Measurements from ENCODE around the gene ZNF799. TPM values are rescaled to one million over a fixed set of nuclear protein-coding genes. Genes with fewer than 3 reads are reported as not detected.

ZNF799 gene
- total and polyA plus RNA-seq, 2 of the 13 experiments (the other 11 are each of a cell fraction or from before 2014, with no cell fraction given): 7.7 to 17.9 TPM

- TF ChIP-seq UBTF (CRISPR knock-in tag; IDR thresholded peaks at IDR 0.05) (peak; percentile 77; the same call in 1 of the 2 replicates), AFF4 (CRISPR knock-in tag; IDR thresholded peaks at IDR 0.05) (no peak), RFX5 (IDR thresholded peaks at IDR 0.05; ENCODE audit: low read depth, low read length) (no peak), DNMT3B (CRISPR knock-in tag; conservative IDR thresholded peaks at IDR 0.05) (no peak), KLF15 (CRISPR knock-in tag; IDR thresholded peaks at IDR 0.05; ENCODE audit: borderline replicate concordance) (no peak), RAD21 (CRISPR knock-in tag; IDR thresholded peaks at IDR 0.05) (peak; percentile 27; the same call in 1 of the 2 replicates), ZNF841 (CRISPR knock-in tag; IDR thresholded peaks at IDR 0.05; ENCODE audit: borderline replicate concordance) (no peak), ASH2L (IDR thresholded peaks at IDR 0.05; ENCODE audit: insufficient read length, low read depth, low read length) (peak; percentile 43), GTF3A (CRISPR knock-in tag; conservative IDR thresholded peaks at IDR 0.05) (no peak), THAP8 (CRISPR knock-in tag; IDR thresholded peaks at IDR 0.05; ENCODE audit: borderline replicate concordance) (0 out of 2 replicates have a peak, but pooled peaks have one; percentile 55), HNRNPLL (IDR thresholded peaks at IDR 0.05; ENCODE audit: low read depth, low read length, poor library complexity, severe bottlenecking) (peak; percentile 67), BCL6 (CRISPR knock-in tag; IDR thresholded peaks at IDR 0.05) (no peak; the same call in none of the 2 replicates), GRHL1 (CRISPR knock-in tag; conservative IDR thresholded peaks at IDR 0.05) (no peak), CREM (IDR thresholded peaks at IDR 0.05) (peak; percentile 58), CREM (CRISPR knock-in tag; IDR thresholded peaks at IDR 0.05) (no peak), ZNF232 (CRISPR knock-in tag; IDR thresholded peaks at IDR 0.05; ENCODE audit: borderline replicate concordance) (no peak), SP5 (CRISPR knock-in tag; IDR thresholded peaks at IDR 0.05; ENCODE audit: borderline replicate concordance, low read depth) (peak; percentile 83), ZNF737 (CRISPR knock-in tag; IDR thresholded peaks at IDR 0.05; ENCODE audit: borderline replicate concordance) (no peak)
- TF ChIP-seq, protein P1, sequence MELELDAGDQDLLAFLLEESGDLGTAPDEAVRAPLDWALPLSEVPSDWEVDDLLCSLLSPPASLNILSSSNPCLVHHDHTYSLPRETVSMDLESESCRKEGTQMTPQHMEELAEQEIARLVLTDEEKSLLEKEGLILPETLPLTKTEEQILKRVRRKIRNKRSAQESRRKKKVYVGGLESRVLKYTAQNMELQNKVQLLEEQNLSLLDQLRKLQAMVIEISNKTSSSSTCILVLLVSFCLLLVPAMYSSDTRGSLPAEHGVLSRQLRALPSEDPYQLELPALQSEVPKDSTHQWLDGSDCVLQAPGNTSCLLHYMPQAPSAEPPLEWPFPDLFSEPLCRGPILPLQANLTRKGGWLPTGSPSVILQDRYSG (CRISPR knock-in tag; IDR thresholded peaks at IDR 0.05): no peak
Measured at GRCh38 chr19:12400633-12401502, at the start of gene ZNF799 (continued).
